HG03066 (cell line): ENCODE data around the gene LGALS4.
"Not testable (repeated sequence)": the region's sequence is repeated elsewhere in the genome, so short reads cannot be mapped to it uniquely, and the experiment has no call there.

Experiments
- ATAC-seq: cut with Tn5 transposase; IDR thresholded peaks from one replicate; pipeline ENCODE4 v1.9.1; 2021; ENCODE audit warnings: low read depth; ENCODE audit not compliant: unreplicated experiment

The LGALS4 gene

GRCh38 chr19:38812841-38813320 is at the start of gene LGALS4:
LGALS4 (minus strand) TSS chr19:38812945; CDS start chr19:38812886, 59 bp downstream.
- ATAC-seq = no peak

- no peak for ATAC-seq
These were observed 48.6 kb upstream of the LGALS4 start for GRCh38 chr19:38861368-38861767.

GRCh38 chr19:38859631-38860204 is 47.0 kb upstream of the LGALS4 start:
- not testable (repeated sequence) for ATAC-seq

- ATAC-seq = no peak
These were observed 44.1 kb upstream of the LGALS4 start for GRCh38 chr19:38856813-38857212.

GRCh38 chr19:38855751-38856150 is 43.0 kb upstream of the LGALS4 start:
- not testable (repeated sequence) for ATAC-seq

GRCh38 chr19:38854961-38855360 is 42.2 kb upstream of the LGALS4 start:
- ATAC-seq = not testable (repeated sequence)

- ATAC-seq = no peak
These were observed 40.5 kb upstream of the LGALS4 start for GRCh38 chr19:38853214-38853613.

- ATAC-seq = no peak
These were observed 39.7 kb upstream of the LGALS4 start for GRCh38 chr19:38852231-38853044.

GRCh38 chr19:38851622-38852230 is 39.0 kb upstream of the LGALS4 start:
- ATAC-seq = no peak

- no peak for ATAC-seq
These were observed 38.4 kb upstream of the LGALS4 start for GRCh38 chr19:38850976-38851621.

GRCh38 chr19:38850436-38850975 is 37.8 kb upstream of the LGALS4 start:
- peak; percentile 65 for ATAC-seq

- ATAC-seq = peak; percentile 45
These were observed 37.2 kb upstream of the LGALS4 start, which contains the start of gene HNRNPL for GRCh38 chr19:38849860-38850435. HNRNPL (minus strand) TSS chr19:38849986; CDS start chr19:38849966, 20 bp downstream.

- ATAC-seq = no peak
These were observed 36.6 kb upstream of the LGALS4 start for GRCh38 chr19:38849147-38849859.

- no peak for ATAC-seq
These were observed 35.8 kb upstream of the LGALS4 start for GRCh38 chr19:38848299-38849146.

GRCh38 chr19:38846097-38846496 is 33.4 kb upstream of the LGALS4 start:
- ATAC-seq = no peak

GRCh38 chr19:38845374-38846024 is 32.8 kb upstream of the LGALS4 start:
- no peak for ATAC-seq

GRCh38 chr19:38844093-38844686 is 31.4 kb upstream of the LGALS4 start:
- no peak for ATAC-seq
